Left colon (tissue), 2 donors: ENCODE measurements around the gene MOSMO. TPM values are rescaled to one million over a fixed set of nuclear protein-coding genes. Genes with fewer than 3 reads are reported as not detected.
"Not testable (repeated sequence)": the region's sequence is repeated elsewhere in the genome, so short reads cannot be mapped to it uniquely, and the experiment has no call there.

Experiments used
- ATAC-seq: fragments of 200-7000 bp; cut with Tn5 transposase; one replicate; pipeline ENCODE4 v1.9.1; 2020; ENCODE audit warnings: mild to moderate bottlenecking, moderate library complexity
- DNase-seq, 2 donors: peaks; one replicate each; pipeline ENCODE4 v3.0.0-alpha.2; 2020
- intact Hi-C, 2 donors: fragments of 100-400 bp; cut with DNase I in 1 of 2; cut with micrococcal nuclease in 1 of 2; formaldehyde crosslinking; loops; one replicate each; pipeline versions ENCODE4 v1.11.2 to v1.14.0; 2022; cut with DNase I, micrococcal nuclease
- total RNA-seq, 2 donors: library from RNA; stranded (reverse); fragmentation: NEBNext Ultra II Directional; extraction: Animal tissue kit (Norgen Biotek cat#: 25700); gene quantifications; one replicate each; pipeline ENCODE4 v1.2.1, GENCODE V29; 2021
- donor health status: DM: no; HTN: no; CAD: no.
- donor health status: DM: yes; HTN: yes; CAD: no.

The MOSMO gene
- total RNA-seq, 2 donors from 2014 or later: 9.0 to 9.6 TPM

DNA sequence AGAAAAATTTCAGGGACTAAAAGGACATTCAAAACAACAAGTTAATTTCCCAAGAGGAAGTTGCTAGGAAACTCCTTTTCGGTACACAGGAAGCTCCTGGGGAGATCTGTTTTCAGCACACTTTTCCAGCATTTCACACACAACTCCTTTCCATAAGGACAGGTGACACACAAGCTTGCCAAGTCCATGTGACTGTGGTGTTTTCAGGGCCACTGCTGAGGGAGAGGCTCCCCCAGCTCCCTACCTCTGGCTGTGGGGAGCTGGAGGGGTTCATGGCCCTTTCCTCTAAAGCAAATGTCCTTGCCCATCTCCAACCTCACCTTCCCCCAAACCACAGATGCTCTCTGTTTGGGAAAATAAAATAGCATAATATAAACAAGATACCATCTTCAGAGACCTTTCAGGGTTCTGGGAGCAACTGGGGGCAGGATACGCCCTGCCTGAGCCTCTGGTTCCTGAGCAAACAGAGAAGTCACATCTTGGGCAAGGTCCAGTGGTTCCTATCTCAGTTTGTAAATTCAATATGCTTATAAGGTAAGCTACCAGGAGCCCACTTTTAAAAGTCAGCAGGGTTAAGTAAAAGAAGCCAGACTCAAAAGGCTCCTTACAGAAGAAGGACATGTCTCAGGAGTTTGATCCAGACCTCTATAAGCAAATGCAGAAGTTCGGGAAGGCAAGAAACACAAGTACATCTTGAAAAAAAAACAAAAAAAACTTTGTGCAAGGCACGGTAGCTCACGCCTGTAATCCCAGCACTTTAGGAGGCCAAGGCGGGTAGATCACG, 10.0 kb upstream of the MOSMO start:
- ATAC-seq (peak; percentile 65), DNase-seq (peak in 1 of 2 donors; percentile 21)
- intact Hi-C loops: no loop called here

DNA sequence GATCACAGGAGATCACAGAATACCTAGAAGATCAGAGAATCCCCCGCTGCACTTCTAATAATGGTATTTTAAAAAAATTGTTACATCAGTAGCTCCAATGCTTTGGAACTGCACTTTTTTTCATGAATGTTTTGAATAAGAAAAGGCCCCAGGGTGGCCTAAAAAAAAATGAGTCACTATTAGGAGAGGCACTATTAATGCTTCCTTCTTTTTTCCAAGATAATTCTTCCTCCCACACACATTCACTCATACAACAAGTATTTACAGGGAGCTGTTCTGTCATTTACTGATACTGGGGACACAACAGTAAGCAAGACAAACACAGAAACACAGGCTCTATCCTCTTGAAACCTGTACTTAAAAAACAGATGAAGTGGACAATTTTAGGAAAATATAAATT, 6.3 kb upstream of the MOSMO start:
- ATAC-seq: no peak
- intact Hi-C loops: loop anchor here (2.0 to 10.0 kb wide), 3 partner anchors 73 to 186 kb away; no protein-coding TSS in a partner anchor

DNA sequence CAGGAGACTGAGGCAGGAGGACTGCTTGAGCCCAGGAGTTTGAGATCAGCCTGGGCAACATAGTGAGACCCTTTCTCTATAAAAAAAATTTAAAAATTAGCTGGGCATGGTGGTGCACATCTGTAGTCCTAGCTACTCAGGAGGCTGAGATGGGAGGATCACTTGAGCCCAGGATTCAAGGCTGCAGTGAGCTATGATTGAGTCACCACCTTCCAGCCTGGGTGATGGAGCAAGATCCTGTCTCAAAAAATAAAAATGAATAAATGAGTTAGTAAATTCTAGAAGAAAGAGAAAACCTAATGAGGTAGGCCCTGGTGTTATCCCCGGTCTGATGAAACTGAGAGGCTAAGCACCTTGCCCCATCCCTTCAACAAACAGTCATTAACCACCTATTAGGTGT, 5.9 kb upstream of the MOSMO start:
- not testable (repeated sequence) for DNase-seq, ATAC-seq
- intact Hi-C loops: loop anchor here (5.0 to 10.0 kb wide), 2 partner anchors 73 to 185 kb away; no protein-coding TSS in a partner anchor

More for the DNA sequence above, 6.3 kb upstream of the MOSMO start:
- no peak for DNase-seq

DNA sequence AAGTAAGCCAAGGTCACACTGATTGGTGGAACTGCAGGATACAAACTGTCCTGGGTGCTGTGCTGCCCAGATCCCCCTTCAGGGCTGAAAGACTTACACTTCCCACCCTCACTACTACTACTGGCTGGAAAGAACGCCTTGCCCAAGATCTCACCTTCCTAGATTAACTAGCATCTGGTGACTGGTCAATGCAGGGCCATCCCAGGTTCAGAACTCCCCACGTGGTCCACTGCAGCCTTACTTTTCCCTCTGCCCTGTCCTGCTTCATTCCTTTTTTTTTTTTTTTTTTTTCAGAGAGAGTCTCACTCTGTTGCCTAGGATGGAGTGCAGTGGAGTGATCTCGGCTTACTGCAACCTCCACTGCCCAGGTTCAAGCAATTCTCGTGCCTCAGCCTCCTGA, 4.7 kb upstream of the MOSMO start:
- ATAC-seq (no peak), DNase-seq (no peak)
- intact Hi-C loops: loop anchor here (5.0 to 10.0 kb wide), 2 partner anchors 72 to 184 kb away; no protein-coding TSS in a partner anchor

DNA sequence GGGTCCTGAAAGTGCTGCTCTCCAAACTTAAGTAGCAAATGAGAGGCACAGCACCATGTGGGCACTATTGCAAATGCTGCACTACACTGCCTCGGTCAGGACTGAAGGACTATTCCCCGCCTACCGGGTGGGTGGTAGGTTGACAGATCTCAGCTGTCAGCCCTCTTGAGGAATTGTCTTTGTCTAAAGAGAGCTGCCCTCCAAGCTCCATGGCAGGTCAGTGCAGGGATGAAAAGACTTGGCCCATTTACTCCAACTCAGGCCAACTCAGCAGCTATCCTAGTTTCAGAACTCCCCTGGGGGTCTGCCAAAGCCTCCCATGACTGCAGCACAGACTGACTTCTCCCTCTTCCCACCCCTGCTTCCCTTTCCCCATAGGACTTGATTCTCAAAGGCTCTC, 3.6 kb upstream of the MOSMO start:
- ATAC-seq: no peak
- no peak for DNase-seq
- intact Hi-C loops: loop anchor here (5.0 to 10.0 kb wide), 2 partner anchors 70 to 183 kb away; no protein-coding TSS in a partner anchor

DNA sequence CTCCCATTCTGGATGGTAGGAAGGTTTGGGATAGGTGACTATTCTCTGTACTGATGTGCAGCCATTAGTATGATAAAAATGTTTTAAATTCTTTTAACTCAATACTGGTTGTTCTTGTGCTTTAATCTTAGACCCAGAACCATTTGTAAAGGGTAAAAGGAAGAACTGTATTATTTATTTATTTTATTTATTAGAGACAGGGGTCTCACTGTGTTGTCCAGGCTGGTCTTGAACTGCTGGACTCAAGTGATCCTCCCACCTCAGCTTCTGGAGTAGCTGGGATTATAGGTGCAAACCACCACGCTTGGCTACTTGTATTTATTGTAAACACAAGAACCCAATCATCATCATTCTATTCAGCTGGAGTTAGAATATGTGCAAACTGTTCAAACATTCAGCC, 2.2 kb upstream of the MOSMO start:
- DNase-seq (no peak), ATAC-seq (no peak)
- intact Hi-C loops: loop anchor here (5.0 to 10.0 kb wide), 2 partner anchors 69 to 292 kb away; partner anchors contain the start of gene POLR3E (in 1 of the 2)

DNA sequence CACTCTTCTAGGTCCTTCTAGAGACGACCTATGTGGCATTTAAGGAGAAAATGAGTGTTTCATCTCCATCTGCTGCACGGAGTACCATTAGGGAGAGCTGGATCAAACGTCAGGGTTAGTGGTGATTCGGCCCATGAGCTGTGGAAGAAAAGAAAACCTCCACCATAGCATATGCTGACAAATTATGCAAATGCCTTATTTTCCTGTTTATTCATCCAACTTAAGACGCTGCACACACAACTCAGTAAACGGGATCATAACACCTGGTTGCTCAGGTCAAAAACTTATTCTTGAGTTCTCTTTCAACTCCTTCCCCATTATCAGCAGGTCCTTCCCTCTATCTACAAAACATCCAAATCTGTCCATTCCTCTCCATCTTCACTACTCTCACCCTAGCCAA, 1.3 kb upstream of the MOSMO start:
- ATAC-seq (no peak), DNase-seq (no peak)
- intact Hi-C loops: loop anchor here (5.0 to 10.0 kb wide), 2 partner anchors 68 to 291 kb away; partner anchors contain the start of gene POLR3E (in 1 of the 2)

DNA sequence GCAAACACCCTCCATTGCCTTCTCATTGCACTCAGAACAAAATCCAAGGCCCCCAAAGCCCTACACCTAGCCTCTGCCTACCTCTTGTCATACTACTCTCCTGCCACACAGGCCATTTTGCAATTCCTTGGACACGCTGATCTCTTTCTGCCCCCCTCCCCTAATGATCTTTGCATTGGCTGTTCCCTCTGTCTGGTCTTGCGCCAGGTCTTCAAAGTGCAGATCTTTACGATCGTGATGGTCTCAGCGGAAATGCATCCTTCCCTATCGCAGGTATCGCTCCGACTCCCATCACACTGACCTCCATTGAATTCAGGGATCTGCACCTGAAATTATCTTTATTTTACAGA, 777 bp upstream of the MOSMO start:
- intact Hi-C loops: loop anchor here (5.0 to 10.0 kb wide), 2 partner anchors 68 to 290 kb away; partner anchors contain the start of gene POLR3E (in 1 of the 2)
- no peak for DNase-seq
- ATAC-seq: no peak

DNA sequence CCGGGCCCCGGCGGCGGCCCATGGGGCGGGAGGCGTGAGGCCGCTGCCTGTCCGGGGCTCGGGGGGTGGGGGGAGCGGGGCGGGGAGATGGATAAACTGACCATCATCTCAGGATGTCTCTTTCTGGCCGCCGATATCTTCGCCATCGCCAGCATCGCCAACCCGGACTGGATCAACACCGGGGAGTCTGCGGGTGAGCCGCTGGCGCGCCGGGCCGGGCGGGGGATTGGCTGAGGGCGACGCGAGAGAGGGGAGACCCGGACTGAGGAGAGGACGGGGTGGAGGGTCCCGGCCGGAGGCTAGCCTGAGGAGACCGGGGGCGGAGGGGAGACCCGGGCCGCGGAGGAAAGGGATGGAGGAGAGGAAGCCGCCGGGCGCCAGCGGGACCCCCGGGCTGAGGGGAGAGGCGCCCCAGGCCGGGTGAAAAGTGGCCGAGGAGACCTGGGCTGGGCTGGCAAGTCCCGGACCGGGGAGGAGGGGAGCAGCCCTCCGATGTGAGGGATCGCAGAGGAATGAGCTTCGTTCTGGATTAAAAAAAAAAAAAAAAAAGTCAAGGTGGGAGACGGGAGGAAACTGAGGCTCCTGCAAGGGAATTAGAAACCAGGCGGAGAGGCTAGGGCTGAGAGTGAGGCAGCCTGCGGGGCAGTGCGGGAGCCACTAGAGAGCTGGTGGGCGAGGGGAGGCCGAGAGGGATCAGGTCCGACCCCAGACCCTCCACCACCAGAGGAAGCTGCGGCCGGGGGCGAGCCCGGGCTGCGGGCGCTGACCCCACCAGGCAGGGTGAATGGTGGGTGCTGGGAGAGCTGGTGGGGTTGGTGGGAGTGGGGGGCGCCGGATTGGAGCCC, 526 bp downstream of the MOSMO start:
- ATAC-seq: peak; percentile 13
- intact Hi-C loops: loop anchor here (5.0 to 10.0 kb wide), 2 partner anchors 66 to 289 kb away; partner anchors contain the start of gene POLR3E (in 1 of the 2)

DNA sequence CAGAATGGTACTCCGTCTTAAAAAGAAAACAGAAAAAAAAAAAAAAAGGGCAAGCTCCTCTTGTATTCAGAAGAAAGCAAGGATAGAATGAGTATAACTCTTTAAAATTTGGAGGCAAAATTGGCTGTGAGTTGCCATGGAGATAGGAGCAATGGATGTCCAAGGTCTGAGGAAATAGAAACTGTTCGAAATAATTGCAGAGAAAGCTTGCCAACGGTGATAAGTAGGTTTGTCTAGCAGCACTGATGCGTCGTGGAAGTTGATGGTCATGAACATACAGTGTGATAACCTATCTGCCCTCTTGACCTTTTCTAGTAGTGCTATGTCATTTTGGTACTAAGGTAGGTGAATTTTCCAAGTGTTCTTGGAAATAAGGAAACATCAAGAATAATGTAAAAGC, 3.0 kb downstream of the MOSMO start:
- intact Hi-C loops: no loop called here
- no peak for DNase-seq
- ATAC-seq: no peak

More for the DNA sequence above, 526 bp downstream of the MOSMO start:
- DNase-seq: peak in 1 of 2 donors; percentile 41

DNA sequence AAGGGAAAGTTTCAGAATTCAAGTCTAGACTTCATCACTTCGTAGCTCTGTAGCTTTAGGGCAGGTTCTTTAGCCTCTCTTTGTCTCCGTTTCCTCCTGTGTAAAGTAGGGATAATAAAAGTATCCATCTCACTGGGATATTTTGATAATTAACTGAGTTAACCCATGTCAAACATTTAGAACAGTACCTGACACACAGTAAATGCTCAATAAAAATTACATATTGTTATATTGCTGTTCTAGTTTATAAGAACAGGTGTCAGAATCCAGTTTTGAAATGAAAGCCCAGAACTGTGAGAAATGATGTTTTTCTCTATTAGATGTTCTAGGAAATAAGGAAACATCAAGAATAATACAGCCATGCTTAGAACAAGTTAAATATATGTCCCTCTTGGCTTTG, 4.3 kb downstream of the MOSMO start:
- intact Hi-C loops: no loop called here
- ATAC-seq: no peak
- DNase-seq: no peak

DNA sequence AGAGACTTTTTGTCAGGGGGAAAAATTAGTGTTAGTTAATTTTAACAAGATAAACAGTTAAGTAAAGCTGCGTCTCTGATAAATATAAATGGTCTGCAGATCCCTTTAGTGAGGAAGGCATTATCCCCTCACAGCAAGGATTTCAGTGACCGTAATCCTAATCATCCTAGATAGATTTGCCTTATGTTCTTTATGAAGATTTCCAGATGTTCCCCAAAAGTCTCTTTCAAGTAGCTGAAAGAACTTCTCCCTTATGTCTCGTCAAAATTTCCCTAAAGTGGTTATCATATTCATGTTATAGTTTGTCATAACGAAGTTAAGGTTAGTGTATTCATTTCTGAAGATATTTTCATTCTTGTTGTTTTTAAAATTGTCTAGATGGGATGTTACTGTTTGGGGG, 5.6 kb downstream of the MOSMO start:
- intact Hi-C loops: no loop called here
- no peak for DNase-seq
- no peak for ATAC-seq

DNA sequence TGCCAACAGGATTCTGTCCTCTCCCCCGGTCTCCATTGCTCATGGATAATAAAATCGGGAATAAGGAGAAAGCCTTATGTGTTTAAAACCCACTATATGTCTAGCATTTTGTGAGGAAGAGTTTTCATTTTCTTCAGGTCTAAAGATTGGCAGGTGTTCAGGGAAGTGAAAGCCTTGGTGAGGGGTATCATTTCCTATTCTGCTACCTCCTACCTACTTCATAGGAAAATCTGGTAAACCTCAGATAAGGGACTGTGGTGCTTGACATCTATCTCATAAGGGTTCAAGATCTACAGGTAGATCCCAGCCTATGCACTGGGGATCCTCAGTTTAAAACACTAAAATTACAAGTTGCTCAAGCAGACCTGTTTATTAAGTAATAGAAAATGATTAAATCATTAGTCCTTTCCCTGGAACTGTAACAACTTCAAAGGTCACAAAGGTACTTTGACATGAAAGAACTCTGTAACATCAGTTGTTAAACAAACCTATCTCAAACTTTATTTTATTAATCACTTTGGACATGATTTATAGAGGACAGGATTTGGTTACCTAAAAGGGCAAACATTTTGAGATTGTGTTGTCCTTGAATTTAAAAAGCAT, 6.5 kb downstream of the MOSMO start:
- ATAC-seq: no peak
- no peak for DNase-seq
- intact Hi-C loops: no loop called here

DNA sequence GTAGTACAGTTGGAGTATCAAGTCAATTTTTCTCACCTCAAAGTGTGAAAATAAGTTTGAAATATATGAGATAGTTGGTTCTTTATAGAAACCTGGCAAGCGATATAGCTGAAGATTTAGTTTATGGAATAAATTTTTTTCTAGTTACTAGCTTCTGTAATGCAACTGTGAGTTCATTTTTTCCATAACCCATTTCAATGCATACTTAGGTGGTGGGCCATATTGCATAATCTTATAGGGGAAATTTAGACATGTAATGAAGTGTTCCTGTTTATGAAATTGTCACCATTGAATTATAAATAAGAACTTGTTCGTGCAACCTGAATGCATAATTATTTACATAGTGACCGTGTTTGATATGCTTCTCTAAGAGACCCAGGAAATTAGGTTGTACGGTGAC, 9.0 kb downstream of the MOSMO start:
- no peak for DNase-seq
- ATAC-seq: no peak
- intact Hi-C loops: no loop called here

DNA sequence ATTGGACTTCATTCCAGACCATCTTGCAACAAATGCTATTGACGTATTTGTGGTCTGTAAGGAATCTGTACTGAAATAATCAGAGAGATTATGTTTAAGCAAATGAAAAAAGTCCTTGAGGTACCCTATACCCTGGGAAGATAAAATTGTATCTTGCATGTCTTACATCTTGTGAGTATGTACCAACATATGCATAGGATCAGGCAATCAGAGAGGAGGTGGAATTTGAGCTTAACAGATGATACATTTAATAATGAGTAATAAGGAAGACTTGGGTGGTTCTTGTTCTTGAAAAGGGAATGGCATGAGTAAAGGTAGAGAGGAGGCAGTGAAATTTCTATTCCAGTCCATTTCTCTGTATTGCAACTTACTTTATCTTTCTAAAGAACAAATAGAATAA, 10.6 kb downstream of the MOSMO start:
- DNase-seq (no peak), ATAC-seq (no peak)
- intact Hi-C loops: no loop called here

DNA sequence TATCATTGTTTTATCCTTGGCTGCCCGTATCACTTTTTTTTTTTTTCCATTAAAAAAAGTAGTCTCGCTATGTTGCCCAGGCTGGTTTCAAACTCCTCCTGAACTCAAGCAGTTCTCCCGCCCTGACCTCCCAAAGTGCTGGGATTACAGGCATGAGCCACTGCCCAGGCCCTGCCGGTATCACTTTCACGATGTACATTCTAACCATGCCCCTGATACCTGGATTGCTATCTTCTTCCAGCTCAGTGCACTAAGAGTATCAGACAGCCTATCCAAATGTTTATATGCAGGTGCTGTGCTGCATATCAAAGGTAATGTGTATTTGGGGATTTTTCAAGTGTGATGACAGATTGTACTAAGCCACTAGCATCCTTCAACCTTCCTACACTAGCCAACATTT, 14.2 kb downstream of the MOSMO start:
- no peak for DNase-seq
- intact Hi-C loops: no loop called here
- no peak for ATAC-seq

DNA sequence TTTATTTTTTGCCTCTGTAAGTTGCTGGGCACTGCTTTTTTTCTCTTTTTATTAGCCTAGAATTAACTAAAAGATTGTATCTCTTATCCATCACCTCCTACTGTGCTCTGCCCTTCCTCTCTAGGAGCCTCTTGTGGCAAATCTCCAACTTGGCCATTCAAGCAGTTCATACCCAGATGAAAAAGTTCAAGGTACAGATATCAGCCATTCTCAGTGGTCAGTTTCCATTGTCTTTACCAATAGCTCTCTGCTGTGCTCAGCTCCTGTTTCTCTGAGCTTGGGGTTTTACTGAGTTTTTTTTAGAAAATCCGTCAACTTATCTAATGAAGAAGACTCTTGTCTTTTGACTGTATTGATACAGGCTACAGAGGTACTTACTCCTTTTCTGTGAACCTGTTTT, 15.6 kb downstream of the MOSMO start:
- ATAC-seq (no peak), DNase-seq (no peak)
- intact Hi-C loops: no loop called here

DNA sequence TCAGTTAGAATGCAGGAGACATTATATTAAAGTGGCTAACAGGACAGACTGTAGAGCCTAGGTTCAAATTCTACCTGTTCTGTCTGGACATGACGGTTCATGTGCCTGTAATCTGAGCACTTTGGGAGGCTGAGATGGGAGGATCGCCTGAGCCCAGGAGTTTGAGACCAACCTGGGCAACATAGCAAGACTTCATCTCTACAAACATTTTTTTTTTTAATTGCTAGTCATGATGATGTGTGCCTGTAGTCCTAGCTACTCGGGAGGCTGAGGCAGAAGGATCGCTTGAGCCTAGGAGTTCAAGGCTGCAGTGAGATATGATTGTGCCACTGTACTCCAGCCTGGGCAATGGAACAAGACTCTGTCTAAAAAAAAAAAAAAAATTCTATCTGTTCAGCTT, 16.9 kb downstream of the MOSMO start:
- DNase-seq, intact Hi-C loops, ATAC-seq: not testable (repeated sequence)

DNA sequence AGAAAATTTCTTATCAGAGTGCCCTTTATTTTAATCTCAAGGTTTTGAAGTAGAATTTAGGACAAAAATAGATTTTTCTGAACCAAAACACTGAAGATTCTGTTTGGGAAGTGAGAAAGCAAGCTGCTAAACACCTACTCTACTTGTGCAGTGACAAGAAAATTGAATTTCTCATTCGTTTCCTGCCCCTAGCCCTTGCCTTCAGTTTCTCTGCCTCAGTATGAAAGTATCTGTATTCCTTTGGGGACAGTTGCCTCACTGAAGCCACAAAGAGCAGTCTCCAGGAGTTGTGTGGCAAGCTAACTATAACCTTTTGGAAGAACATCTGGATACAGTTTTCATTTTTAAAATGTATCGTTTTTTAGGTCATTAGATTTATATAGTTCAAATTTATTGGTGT, 19.7 kb downstream of the MOSMO start:
- ATAC-seq (no peak), DNase-seq (no peak)
- intact Hi-C loops: no loop called here
